GM12872 (cell line): ENCODE data around the gene PLSCR1.

Experiments
- TF ChIP-seq, protein P1 (sequence below): IDR thresholded peaks from 3 replicates; pipeline ENCODE4 v1.5.1; 2011; ENCODE audit warnings: low read depth, mild to moderate bottlenecking, low read length, moderate library complexity; ENCODE audit not compliant: insufficient read depth

The PLSCR1 gene

DNA sequence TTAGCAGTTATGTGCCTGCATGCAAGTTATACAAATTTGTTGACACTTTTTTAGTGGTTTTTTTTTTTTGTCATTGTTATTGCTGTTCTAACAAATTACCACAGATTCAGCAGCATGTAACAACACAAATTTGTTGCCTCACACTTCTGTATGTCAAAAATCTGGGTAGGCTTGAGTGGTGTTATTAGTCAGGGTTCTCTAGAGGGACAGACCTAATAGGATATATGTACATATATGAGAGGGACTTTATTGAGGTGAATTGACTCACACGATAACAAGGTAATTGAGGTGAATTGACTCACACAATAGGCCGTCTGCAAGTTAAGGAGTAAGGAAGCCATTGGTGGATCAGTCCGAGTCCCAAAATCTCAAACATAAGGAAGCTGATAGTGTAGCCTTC is 15.0 kb upstream of the PLSCR1 start:
- TF ChIP-seq, protein P1, sequence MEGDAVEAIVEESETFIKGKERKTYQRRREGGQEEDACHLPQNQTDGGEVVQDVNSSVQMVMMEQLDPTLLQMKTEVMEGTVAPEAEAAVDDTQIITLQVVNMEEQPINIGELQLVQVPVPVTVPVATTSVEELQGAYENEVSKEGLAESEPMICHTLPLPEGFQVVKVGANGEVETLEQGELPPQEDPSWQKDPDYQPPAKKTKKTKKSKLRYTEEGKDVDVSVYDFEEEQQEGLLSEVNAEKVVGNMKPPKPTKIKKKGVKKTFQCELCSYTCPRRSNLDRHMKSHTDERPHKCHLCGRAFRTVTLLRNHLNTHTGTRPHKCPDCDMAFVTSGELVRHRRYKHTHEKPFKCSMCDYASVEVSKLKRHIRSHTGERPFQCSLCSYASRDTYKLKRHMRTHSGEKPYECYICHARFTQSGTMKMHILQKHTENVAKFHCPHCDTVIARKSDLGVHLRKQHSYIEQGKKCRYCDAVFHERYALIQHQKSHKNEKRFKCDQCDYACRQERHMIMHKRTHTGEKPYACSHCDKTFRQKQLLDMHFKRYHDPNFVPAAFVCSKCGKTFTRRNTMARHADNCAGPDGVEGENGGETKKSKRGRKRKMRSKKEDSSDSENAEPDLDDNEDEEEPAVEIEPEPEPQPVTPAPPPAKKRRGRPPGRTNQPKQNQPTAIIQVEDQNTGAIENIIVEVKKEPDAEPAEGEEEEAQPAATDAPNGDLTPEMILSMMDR, result no peak

DNA sequence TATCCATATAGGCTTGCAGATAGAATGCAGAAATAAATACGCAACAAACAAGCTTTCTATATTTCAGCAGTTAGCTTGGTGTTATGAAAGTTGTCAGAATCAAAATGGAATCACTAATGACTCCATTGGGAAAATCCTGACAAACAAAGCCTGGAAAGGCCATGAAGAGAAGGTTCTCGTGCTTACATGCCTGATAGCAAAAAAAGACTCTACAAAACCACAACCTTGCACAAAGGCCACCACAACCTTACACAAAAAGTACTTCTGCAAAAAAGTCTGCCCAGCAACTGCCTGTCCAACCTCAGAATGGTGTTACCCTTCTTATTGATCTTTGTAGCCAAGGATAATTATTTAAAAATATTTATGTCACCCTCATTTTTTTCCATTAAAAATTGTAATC is 14.4 kb upstream of the PLSCR1 start:
- TF ChIP-seq, protein P1, result no peak

DNA sequence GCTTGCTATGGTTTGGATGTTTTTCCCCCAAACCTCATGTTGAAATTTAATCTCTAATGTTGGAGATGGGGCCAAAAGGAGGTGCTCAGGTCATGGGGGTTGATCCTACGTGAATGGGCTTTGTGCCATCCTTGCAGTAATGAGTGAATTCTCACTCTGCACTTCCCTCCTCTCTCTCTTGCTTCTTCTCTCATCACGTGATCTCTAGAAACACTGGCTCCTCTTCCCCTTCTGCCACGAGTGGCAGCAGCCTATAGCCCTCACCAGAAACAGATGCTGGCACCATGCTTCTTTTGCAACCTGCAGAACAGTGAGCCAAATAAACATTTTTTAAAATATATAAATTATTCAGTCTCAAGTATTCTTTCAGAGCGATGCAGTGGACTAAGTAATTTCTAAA is 13.3 kb upstream of the PLSCR1 start:
- TF ChIP-seq, protein P1, result no peak

DNA sequence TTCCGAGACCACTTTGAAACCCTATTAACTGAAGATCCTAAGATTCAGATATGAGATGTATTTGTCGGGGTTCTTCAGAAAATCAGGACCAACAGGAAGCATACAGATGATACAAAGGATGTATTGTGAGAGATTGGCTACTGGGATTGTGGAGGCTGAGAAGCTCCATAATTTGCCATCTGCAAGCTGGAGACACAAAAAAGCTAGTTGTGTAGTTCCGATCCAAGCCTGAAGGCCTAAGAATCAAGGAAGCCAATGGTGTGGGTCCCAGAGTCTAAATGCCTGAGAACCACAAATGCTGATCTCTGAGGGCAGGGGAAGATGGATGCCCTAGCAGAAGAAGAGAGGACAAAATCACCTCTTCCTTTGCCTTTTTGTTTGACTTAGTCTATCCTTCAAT is 10.9 kb upstream of the PLSCR1 start:
- TF ChIP-seq, protein P1, result no peak

DNA sequence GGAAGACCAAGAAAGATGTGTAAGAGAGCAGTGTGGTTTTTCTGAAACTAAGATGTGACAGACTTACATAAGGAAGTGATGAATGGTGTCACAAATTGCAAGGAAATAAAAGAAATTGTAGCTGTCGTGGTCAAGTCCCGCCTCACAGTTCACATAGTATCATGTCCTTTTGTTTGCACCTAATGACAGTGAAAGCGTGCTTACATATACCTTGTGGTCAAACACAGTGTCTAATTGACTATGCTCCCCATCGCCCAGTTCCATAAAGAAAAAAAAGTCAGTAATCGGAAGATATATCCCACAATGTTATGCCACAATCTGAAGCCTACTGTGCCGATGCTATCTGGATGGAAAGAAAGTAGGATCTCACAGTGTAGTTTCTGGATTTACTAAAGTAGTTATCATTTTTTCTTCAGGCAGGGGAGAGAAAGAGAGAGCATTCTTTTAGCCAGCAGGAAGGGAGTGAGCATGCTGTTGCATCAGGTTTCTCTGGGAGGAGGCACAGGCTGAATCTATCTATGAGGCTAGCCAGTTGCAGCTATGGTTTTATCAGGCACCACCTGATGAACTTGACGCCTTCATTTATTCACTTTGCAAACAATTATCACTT is 9.8 kb upstream of the PLSCR1 start:
- TF ChIP-seq, protein P1, result no peak

DNA sequence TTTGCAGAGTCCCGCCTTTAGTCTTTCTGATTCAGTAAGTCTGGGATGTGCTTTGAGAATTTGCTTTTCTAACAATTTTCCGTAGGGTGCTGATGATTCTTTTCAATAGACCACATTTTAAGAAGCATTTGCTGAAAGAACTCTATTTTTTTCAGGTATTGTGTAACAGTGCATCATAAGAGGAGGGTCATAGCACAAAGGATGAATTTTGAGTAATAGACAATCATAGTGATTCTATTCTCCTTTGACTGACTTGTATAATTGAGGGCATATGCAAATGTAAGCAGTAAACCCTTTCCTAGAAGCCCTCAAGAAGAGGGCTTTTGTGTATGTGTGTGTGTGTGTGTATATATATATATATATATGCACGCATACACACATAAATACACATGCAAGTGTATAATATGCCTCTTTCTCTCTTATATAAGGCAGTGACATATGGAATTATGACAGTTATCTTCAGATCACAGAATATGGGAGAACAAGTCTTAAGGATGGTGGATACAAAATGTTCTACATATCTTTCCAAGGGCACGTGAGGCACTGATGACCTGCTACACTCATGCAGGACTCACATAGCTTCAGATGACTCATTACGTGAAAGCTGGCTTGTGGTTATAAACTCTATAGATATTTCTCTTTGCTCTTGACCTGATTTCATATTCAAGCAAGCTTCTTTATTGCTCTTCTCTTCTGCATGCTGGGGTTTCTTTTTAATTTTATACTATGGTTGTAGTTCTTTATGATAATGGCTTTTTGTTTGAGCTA is 6.5 kb upstream of the PLSCR1 start:
- TF ChIP-seq, protein P1, result no peak

DNA sequence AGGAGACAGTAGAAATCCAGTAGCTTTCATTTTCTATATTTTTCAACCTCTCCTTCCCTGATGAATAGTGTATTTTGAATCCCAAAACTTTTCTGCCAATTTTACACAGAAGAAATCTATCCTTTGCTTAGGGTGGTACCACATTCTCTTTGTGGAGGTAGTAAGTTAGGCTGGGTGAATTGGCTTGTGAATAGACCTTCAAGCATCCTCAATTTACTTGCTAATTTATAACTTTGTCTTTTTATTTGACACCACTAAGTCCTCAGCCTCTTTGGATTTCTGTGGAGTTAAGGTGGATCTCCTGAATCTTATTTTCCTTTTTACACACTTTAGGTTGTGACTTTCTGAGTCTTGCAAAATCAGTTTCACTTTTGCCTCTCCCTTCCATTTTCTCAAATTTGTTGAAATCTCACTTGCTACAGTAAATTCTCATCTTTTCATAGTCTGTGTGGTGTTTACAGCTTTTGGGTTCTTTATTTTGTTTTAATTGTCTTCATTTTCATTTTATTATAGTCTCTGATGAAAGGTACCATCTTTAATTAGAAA is 5.7 kb upstream of the PLSCR1 start:
- TF ChIP-seq, protein P1, result no peak
